Measurements from ENCODE around the gene APOL4.

DNA sequence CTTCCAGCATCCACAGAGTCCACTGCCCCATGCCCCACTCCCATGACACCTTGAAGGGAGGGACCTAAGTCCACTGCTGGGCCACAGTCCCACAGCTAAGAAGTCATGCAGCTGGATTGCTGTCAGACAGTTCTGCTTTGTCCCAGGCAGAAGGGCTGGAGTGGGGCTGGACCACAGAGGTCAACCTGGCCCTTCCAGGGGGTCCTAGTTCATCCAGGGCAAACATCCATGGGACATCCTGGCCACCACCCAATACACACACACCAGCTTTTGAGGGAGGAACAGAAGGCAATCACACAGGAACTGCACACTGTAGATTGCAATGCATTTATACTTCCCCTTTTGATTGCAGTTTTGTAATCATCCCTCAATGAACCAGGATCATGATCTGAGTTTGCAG is 11.3 kb upstream of the APOL4 start:
- TF ChIP-seq, protein P1, sequence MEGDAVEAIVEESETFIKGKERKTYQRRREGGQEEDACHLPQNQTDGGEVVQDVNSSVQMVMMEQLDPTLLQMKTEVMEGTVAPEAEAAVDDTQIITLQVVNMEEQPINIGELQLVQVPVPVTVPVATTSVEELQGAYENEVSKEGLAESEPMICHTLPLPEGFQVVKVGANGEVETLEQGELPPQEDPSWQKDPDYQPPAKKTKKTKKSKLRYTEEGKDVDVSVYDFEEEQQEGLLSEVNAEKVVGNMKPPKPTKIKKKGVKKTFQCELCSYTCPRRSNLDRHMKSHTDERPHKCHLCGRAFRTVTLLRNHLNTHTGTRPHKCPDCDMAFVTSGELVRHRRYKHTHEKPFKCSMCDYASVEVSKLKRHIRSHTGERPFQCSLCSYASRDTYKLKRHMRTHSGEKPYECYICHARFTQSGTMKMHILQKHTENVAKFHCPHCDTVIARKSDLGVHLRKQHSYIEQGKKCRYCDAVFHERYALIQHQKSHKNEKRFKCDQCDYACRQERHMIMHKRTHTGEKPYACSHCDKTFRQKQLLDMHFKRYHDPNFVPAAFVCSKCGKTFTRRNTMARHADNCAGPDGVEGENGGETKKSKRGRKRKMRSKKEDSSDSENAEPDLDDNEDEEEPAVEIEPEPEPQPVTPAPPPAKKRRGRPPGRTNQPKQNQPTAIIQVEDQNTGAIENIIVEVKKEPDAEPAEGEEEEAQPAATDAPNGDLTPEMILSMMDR (conservative IDR thresholded peaks at IDR 0.05; ENCODE audit: low read depth, low read length) = no peak
- TF ChIP-seq EZH2 (IDR thresholded peaks at IDR 0.05; ENCODE audit: borderline replicate concordance, low read depth, low read length, poor library complexity, severe bottlenecking) = no peak
